ENCODE measurements around the gene ORC6.

Gene ORC6

DNA sequence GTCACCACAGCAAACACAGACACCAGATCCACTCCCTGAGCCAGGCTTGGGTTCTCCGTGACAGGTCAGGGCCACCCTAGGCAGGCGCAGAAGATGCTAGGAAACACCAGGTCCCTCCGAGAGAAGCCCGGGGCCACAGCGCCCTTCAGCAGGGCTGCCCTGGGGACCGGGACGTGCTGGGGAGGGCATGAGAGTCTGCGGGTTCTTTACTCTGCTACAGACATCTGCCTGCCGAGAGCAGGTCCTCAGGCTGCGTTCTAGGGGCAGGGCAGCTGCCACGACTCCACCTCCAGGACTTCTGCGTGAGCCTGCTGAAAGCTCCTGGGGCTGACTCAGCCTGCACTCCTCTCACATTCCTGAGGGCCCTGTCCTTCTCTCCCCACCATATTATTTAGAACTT, 47.2 kb downstream of the ORC6 start:
- DNase-seq (ENCODE audit: insufficient read length) (no peak), FAIRE-seq (no peak)
- TF ChIP-seq POLR2AphosphoS5 (IDR thresholded peaks at IDR 0.05; ENCODE audit: low read depth, low read length) (no peak), POLR2A (IDR thresholded peaks at IDR 0.05; ENCODE audit: low read depth, low read length) (no peak), TAF1 (IDR thresholded peaks at IDR 0.05; ENCODE audit: borderline replicate concordance, low read depth, low read length) (no peak)

- FAIRE-seq: no peak
- no peak for DNase-seq (ENCODE audit: insufficient read length)
- TF ChIP-seq POLR2AphosphoS5 (IDR thresholded peaks at IDR 0.05; ENCODE audit: low read depth, low read length): no peak
- TF ChIP-seq POLR2A (IDR thresholded peaks at IDR 0.05; ENCODE audit: low read depth, low read length): no peak
- no peak for TF ChIP-seq TAF1 (IDR thresholded peaks at IDR 0.05; ENCODE audit: borderline replicate concordance, low read depth, low read length)
Measured at GRCh38 chr16:46737621-46738214, 48.3 kb downstream of the ORC6 start.

DNA sequence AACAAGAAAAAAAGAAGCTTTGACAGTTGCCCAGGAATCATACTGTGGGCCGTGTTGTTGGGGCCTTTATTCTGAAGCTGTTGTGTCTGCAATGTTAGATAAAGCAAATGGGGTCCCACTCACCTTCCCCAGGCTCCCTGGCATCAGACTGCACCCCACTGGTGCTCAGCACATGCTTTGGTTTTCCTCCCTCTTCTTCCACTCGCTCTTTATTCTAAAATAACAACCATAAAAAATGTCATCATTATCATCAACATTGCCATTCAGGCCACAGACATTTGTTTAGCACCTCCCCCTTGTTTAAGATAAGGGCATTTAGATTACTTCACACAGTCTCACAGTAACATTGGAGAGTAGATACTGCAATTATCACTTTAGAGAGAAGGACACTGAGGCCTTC, 50.5 kb downstream of the ORC6 start:
- FAIRE-seq: no peak

DNA sequence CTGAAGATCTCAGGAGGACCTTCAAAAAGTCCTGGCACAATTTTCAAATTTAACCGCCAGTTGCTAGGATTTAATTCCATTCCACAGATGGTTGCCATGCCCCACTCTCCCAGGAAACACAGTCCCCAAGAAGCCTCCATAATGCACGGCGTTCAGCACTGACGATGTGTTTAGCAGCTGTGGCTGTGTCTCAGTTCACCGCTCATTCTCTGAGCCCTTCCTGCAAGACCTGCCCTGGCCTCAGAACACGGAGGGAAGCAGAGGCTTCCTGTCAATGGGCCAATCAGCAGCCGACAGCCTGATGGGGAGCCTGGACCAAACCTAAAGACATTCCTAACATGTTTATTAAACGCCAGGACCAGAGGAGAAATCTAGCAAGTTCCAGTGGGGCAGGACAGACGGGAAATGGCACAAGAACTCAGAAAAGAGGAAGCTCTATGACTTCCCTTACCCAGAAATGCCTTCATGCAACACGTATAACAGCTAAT, 53.8 kb downstream of the ORC6 start:
- no peak for DNase-seq (ENCODE audit: insufficient read length)
- FAIRE-seq: no peak
- no peak for TF ChIP-seq POLR2AphosphoS5 (IDR thresholded peaks at IDR 0.05; ENCODE audit: low read depth, low read length)
- TF ChIP-seq TAF1 (IDR thresholded peaks at IDR 0.05; ENCODE audit: borderline replicate concordance, low read depth, low read length): no peak
- no peak for TF ChIP-seq POLR2A (IDR thresholded peaks at IDR 0.05; ENCODE audit: low read depth, low read length)

More for the DNA sequence above, 50.5 kb downstream of the ORC6 start:
- DNase-seq (ENCODE audit: insufficient read length): no peak
- no peak for TF ChIP-seq TAF1 (IDR thresholded peaks at IDR 0.05; ENCODE audit: borderline replicate concordance, low read depth, low read length)
- no peak for TF ChIP-seq POLR2AphosphoS5 (IDR thresholded peaks at IDR 0.05; ENCODE audit: low read depth, low read length)
- TF ChIP-seq POLR2A (IDR thresholded peaks at IDR 0.05; ENCODE audit: low read depth, low read length): no peak

- FAIRE-seq: no peak
- TF ChIP-seq POLR2AphosphoS5 (IDR thresholded peaks at IDR 0.05; ENCODE audit: low read depth, low read length) (no peak), POLR2A (IDR thresholded peaks at IDR 0.05; ENCODE audit: low read depth, low read length) (no peak), TAF1 (IDR thresholded peaks at IDR 0.05; ENCODE audit: borderline replicate concordance, low read depth, low read length) (no peak)
- no peak for DNase-seq (ENCODE audit: insufficient read length)
Measured at GRCh38 chr16:46745617-46746016, 56.2 kb downstream of the ORC6 start.

DNA sequence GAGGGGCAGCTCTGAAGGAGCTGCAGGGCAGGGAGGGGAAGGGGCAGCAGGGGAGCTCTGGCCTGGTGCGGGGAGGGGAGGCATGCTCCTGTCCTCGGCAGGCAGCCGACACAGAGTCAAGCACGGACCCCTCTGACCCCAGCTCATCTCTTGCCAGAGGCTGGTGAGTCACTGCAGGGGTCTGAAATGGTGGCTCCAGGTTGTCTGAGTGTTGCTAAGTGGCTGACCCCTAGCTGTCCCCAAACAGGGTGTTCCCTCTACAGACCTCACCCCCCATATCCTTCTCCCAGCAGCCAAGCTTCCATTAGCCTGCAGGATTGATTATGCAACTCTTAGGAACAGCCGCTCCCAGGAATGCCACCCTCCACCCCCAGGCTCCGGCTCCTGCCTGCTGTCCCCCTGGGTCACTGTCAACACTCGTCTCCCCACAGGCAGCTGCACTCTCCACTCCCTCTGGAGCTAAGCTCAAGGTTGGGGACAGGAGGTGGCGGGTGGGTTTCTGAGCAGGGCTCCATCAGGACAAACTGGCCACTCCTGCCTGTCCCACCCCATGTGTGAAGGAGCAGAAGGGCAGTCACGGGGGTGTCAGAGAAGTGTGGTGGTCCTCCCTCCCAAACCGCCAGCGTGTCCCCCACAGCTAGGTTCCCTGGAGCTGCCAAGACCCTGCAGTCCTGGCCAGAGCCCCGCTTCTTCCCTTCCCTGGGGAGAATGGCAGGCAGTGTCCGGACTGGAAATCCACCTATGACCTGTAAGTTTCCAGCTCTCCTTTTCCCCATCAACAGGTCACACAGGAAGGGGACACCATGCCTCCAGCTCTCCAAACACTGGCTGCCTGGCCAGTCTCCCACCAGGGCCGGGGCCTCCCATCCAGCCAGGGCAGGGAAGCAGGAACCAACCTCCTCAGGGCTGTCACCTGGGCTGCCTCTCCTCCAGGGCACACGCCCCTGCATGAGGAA, 57.6 kb downstream of the ORC6 start:
- DNase-seq (ENCODE audit: insufficient read length) (no peak), FAIRE-seq (no peak)
- TF ChIP-seq TAF1 (IDR thresholded peaks at IDR 0.05; ENCODE audit: borderline replicate concordance, low read depth, low read length) (no peak), POLR2AphosphoS5 (IDR thresholded peaks at IDR 0.05; ENCODE audit: low read depth, low read length) (no peak), POLR2A (IDR thresholded peaks at IDR 0.05; ENCODE audit: low read depth, low read length) (no peak)
